PC-9 (cell line): ENCODE data around the gene CMTM3.

Experiments
- CTCF ChIP-seq: fragments of 200-600 bp; sonication (generic); conservative IDR thresholded peaks from 2 replicates; pipeline ENCODE4 v1.6.1; 2017; ENCODE audit warnings: mixed run types, antibody characterized with exemption, mild to moderate bottlenecking, moderate library complexity
- EZH2 ChIP-seq: fragments of 200-600 bp; sonication (generic); IDR thresholded peaks from 2 replicates; pipeline ENCODE4 v1.8.0; 2017; ENCODE audit warnings: antibody characterized with exemption, low read depth

- TF ChIP-seq CTCF = no peak
- no peak for TF ChIP-seq EZH2
These were observed 7.3 kb upstream of the CMTM3 start for GRCh38 chr16:66596986-66597848.
